Activated CD8-positive, alpha-beta memory T cell treated with anti-CD3 and anti-CD28 coated beads for 1 hour (primary cell): ENCODE measurements around the gene NIT2.
"Not testable (repeated sequence)": the region's sequence is repeated elsewhere in the genome, so short reads cannot be mapped to it uniquely, and the experiment has no call there.

ENCODE experiments used
- DNase-seq, 2 donors: peaks; one replicate each; pipeline ENCODE4 v3.0.0-alpha.2; 2020; ENCODE audit warnings: low read depth in 1 of 2; ENCODE audit errors: extremely low read depth in 1 of 2

The NIT2 gene, protein sequence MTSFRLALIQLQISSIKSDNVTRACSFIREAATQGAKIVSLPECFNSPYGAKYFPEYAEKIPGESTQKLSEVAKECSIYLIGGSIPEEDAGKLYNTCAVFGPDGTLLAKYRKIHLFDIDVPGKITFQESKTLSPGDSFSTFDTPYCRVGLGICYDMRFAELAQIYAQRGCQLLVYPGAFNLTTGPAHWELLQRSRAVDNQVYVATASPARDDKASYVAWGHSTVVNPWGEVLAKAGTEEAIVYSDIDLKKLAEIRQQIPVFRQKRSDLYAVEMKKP

DNA sequence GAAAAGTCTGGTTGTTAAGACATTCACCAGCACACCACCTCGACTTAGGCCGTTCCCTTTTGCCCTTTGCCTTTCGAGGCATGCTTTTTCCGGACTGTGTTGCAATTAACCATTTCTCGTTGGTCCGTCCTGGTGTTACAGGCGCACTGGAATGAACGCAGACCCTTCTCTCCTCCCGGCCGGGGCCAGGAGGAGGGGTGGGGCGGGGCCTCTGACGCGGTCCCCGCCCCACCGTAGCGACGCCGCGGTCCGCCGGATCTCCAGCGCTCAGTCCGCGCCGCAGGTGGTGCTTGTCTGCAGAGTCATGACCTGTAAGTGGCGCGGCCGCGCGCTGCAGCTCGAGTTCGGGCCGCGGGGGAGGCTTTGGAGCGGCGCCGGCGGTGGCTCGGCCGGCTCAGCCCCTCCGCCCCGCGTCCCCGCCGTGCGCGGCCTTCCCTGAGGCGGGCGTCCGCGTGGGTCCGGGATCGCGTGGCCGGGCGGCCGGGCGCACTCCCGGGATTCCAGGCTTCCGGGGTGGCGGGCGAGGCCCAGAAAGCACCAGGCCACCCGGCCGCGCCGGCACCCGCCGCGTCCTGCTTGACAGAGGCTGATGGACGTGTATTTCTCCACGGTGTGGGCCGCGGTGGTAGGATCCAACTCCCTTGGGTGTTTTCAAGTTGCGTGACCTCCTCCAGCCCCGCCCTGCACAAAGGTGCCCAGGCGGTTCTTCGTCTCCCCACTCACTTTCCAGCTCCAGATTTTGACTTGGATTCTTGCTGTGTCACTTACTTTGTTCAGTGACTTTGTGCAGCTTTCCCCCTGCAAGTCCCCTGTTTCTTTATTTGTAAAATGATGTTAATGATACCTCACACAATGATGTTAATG lies at the start of gene NIT2:
Gene NIT2 (plus strand): TSS at position 270 of the 864 bp plus-strand sequence. CDS start 35 bp downstream, at position 305.
- DNase-seq = peak; percentile 46 to 68

DNA sequence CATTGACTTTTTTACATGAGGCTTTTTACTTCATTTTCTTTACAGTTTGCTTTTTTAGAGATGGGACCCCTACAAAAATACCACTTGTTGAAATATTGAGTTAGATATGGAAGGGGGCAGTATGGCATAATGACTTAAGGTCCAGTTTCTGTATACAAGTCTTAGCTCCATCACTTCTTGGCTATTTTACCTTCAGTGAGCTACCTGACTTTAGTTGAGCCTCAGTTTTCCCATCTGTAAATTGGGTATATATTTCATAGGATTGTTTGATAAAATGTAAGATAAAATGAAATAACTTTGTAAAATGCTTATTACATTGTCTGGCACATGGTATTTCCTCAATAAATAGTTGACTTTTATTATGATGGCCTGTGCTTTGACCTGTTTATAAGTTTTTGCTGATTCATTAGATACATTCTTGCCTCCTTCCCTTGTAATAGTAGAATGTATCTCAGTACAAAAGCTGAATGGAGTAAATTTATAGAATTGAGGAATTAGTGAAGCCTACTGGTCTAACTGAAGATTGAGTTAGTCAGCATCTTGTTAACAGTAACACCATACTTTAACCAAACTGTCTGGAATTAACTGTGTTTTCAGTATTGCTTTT lies 46.2 kb upstream of the NIT2 start:
- no peak for DNase-seq

DNA sequence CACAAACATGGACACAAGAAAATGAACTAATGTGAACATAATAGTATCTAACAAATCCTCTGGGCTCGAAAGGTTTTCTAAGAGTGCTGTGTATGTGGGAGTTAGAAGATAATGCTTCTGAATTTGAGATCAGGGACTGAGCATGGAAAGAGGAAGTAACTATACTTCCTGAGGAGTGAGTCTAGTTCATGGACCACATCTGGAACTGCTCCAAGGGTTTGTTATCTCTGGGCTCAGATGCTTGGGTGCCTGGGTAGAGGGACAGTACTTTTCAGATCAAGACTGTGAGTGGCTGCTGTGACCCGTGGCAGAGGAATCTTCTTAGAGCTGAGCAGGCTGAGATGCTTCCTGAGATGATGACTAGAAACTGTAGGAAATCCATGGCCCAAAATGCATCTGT lies 45.2 kb upstream of the NIT2 start:
- no peak for DNase-seq

DNA sequence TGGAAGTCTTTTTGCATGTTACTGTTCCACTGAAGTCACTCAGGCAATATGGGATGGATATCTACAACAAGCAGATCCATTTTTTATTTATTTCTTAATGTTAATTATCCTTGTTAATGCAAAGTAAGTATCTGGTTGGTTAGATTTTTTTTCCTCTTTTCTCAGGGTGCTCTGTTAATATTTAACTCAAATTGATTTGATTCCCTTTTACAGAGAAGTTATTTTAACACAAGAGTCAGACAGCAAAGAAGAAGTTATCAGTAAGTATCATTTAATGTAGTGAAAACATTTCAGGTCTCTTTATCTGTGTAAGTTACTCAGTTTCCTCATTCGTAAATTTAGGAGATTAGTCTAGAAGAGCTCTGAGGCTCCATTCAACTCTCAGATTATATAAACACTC lies 39.5 kb upstream of the NIT2 start:
- DNase-seq = no peak

DNA sequence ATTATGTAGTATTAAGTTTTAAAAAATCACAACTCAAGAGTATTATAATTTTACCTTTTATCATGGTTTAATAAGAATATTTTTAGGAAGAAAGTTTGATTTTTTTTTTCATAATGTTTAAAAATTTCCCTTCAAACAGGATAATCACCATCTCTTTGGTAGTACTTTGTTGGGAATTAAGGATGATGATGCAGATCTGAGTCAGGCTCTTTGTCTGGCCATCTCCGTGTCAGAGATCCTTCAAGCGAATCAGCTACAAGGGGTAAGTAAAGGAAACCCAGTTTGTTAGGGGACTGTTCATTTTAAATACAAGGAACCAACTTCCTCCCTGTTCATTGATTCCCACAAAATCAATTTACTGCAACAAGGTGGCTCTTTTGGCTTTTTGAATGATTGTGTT lies 36.8 kb upstream of the NIT2 start:
- no peak for DNase-seq

DNA sequence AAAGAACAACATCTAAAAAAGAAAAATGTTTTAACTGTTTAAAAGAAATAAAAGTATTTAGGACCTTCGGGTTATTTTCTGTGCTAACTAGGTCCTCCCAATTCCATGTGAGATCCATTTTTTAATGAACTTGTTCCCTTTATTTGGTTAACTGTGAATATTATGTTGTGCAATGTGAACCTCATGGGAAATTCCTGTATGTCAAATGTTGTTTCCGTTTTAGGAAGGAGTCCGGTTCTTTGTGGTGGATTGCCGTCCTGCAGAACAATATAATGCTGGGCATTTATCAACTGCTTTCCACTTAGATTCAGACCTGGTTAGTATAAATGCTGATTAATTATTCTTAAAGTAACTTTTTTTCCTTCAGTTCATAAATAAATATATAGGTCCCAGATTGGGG lies 35.5 kb upstream of the NIT2 start:
- DNase-seq = no peak

DNA sequence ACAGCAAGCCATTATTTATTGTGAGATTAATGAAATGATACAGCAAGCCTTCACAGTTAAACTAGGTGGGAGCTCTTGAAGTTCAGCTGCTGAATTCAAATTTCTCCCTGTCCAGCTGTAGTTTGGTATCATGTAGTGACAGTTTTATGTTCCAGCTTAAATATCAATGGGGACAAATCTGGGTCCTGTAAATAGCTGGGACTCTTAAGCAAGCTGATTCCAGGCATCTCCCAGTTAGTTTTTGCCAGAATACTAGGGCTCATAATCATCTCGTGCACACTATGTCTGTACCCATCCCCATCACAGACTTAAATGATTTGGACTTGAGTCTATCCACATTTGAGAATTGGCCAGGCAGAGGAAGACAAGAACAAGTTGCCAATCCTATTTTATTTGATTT lies 27.9 kb upstream of the NIT2 start:
- DNase-seq = no peak

DNA sequence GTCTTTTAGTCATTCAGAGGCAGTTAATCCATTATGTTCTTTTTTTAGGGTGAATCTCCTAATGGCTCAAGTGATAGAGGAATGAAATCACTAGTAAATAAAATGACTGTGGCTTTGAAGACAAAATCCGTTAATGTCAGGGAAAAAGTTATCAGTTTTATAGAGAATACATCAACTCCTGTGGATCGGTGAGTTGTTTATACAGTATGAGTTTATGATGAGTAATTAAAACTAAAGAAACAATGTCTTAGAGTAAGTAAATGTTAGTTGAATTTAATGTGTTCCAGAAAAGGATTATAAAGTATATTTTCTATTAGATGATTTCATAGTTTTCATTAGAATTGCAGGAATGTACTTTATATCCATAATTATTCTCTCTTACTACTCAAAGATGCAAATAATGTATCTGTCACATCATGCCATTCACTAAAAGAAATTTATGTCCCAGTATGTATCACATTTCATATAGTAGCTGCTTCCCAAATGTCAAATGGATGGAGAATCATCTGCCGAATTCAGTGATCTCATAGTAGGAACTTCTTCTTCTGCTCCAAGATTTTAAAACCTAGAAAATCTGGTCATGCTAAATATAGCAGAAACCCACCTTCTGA lies 24.1 kb upstream of the NIT2 start:
- DNase-seq = no peak

DNA sequence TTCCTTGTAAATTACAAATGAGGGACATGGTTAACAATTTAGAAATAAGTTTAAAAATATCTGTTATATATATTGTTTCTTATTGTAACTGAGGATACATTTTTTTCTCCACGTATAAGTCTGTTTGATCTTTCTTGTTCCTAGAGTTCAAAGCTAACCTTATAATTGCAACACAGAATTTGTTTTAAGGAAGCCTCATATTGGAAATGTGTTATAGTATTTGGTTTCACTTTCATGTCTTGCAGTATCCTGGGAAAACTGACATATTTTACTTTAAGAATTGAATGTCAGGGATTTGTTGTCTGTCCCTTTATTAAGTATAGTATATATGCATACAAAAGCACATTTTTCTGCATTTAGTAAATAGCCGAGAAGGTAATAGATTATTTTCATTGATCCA lies 23.5 kb upstream of the NIT2 start:
- no peak for DNase-seq

DNA sequence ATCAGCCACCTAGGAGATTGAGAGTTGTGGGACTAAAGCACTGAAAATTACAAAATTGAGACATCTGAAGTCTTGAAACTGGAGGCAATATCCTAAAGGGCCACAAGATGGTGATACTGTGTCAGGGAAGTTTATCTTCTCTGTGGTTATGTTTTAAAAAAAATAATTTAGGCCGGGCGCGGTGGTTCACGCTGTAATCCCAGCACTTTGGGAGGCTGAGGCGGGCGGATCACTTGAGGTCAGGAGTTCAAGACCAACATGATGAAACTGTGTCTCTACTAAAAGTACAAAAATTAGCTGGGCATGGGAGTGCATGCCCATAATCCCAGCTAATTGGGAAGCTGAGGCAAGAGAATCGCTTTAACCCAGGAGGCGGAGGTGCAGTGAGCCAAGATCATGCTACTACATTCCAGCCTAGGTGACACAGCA lies 17.9 kb upstream of the NIT2 start:
- no peak for DNase-seq

DNA sequence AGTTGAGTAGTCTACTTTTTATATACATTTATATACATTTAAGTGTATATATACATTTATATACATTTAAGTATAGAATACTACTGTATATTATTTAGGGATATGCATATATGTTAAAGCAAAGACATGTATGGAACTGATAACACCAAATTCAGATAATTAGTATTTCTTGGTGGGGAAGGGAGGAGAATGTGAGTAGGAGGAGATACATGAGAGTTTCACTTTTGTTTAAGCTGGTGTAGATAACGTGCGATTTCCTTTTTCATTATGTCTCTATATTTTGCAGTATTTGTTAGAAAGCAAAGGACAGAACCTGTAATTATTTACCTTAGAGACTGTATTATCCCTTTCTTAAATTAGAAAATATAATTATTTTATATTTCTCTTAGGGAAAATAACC lies 16.6 kb upstream of the NIT2 start:
- no peak for DNase-seq

DNA sequence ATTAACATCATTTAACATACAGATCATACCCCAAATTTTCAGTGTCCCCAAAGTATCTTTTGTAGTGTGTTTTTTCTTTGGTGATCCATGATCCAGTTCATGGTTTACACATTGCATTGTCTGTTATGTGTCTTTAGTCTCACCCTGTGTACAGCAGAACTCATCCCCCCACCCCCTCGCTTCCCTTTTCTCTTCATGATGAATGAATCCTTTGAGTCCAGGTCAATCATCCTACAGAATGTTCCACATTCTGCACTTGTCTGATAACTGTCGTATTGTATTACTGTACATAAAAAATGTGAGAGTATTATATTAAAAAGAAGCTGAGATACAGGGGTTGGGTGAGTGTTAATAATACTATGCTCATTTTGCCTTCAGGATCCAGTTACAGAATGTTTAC lies 14.6 kb upstream of the NIT2 start:
- DNase-seq = no peak

DNA sequence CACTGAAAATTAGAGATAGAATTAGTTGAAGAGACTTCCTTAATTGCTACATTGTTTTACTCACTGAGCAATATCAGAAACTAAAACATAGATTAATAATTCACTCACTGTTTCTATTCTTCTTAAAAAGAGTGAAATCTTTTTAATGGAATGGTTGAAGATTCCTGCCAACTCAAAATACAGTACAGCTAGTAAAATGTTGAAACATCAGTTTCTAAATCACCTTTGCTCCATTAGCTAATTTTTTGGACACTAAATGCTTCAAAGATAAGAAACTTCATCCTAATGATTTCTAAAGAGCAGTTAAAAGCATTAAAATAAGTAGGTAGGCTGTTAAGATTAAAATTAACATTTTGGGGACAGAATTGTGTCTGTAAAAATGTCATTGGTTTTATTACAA lies 10.5 kb upstream of the NIT2 start:
- DNase-seq = no peak

DNA sequence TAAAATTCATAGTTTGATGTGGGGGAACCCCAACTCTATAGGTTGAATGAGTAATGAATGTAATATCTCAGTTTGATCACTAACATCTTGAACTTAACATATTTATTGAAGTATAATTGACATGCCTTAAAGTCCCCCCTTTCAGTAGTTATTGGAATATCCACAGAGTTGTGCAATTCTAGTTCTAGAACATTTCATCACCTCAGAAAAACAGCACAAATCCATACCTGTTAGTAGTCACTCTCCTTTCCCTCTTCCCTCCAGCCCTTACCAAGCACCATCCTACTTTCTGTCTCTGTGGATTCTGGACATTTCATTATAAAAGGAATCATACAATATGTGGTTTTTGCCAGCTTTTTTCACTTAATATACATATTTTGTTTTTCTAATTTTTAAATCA lies 8.7 kb upstream of the NIT2 start:
- DNase-seq = no peak

DNA sequence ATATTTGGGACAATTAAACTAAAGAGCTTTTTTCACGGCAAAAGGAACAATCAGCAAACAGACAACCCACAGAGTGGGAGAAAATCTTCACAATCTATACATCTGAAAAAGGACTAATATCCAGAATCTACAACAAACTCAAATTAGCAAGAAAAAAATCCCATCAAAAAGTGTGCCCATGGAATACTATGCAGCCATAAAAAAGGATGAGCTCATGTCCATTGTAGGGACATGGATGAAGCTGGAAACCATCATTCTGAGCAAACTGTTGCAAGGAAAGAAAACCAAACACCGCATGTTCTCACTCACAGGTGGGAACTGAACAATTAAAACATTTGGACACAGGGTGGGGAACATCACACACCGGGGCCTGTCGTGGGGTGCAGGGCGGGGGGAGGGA lies 7.2 kb upstream of the NIT2 start:
- not testable (repeated sequence) for DNase-seq

DNA sequence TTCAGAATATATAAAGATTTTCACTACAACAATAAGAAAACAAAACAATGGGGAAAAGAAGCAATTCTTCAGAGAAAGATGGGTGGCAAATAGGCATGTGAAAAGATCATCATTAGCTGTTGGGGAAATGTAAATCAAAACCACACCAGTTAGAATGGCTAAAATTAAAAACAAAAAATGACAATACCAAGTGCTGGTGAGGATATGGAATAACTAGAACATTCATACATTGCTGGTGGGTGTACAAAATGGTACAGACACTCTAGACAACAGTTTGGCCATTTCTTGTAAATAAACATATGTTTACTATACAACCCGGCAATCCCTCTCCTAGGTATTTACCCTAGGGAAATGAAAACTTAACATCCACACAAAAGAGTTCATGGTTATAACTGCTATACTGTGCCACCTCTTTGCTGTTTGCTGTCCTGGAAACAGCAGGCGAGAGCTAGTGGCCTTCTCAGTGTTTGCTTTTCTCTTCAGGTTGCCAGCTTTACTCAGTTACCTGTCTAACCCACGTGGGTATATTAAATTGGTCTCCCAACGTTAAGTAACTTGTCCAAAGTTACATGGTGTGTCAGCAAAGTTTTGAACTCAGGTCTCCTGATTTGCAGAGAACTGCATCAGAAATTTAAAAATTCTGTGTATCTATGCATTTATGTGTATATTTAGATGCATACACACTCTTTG lies 4.6 kb upstream of the NIT2 start:
- no peak for DNase-seq

DNA sequence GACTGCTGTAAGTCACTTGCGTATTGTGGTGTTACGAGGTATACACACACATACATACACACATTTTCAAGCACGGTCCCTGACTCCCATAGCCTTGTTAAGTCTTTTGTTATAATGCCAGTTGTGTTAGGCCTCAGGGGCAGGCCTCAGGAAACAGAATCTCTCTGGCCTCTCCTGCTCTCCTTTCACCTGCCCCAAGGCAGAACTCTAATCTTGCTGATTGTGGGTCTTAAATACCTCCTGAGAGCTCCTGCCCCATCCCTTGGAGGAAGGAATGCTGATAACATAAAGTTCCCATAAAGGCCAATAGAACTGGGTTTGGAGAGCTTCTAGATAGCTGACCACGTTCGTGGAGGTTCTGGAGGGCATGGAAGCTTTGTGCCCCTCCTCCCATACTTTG lies 3.9 kb upstream of the NIT2 start:
- no peak for DNase-seq

DNA sequence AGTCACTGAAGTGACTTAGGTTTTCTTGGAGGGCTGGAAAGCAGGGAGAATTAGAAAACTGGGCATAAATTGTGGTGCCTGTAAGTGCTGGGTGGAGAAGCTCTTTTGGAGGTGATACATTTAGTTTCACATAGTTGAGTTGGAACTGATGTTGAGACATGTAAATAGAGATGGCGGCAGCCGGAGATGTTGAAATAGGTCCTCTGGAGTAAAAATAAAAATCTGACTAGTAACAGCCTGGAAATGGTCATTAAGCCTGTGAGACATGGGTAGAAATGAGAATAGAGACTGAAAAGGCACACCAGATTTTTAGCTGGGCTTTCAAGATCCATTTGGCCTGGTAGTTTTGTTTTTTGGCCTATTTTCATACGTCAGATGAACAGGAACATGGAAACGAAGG lies 2.9 kb upstream of the NIT2 start:
- no peak for DNase-seq

DNA sequence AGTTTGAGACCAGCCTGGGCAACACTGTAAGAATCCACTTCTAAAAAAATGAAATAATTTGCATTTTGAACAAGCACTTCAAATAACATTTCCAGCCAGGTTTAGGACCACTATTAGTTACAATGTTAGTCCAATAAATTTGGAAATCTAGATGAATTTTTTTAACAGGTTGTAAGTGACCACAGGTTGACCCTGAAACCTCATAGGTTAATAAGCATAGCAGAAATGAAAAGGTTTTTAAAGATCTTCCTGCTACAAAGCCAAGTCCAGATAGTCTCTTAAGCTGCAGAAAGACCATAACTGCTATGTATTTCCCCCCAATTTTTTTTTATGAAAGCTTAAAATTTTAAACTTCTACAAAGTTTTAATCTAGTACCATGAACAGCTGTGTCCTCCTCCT lies 1.5 kb upstream of the NIT2 start:
- DNase-seq = no peak

DNA sequence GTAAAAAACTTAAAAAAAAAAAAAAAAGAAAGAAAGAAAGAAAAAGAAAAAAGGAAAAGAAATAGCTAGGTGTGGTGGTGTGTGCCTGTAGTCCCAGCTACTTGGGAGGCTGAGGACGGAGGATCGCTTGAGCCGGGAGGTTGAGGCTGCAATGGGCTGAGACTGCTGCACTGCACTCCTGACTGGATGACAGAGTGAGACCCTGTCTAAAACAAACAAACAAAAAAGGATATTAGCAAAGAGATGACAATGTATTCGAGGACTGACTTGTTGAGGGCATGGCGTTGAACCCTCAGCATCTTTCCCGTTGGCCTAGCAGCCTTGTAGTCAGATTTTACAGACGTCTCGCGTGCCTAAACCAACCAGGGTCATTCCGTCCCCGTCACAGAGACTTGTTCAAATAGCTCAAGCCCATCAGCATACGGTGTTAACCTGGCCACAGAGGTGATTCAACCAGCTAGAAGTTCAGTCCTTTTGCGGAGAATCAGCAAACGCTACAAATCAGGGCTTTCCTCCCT lies 528 bp upstream of the NIT2 start:
- no peak for DNase-seq

DNA sequence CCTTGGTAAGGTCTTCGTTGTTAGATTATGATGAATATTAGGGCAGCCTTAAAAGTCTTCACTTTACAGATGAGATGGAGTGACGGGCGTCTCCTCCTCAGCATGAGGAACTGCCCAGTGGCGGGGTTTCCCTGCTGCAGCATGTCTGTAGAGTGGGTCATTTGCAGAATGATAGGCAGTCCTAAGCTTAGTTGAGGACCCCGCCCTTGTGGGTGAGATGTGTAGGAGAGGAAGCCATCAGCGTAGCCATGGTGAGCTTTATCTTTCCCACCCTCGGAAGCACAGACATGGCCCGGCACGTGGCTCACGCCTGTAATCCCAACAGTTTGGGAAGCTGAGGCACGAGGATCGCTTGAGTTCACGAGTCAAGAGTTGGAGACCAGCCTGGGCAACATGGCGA lies 877 bp downstream of the NIT2 start:
- DNase-seq = no peak
